GM12878 (cell line): Measurements from ENCODE around the gene CC2D2B.

Source experiments
- BACH1 ChIP-seq: fragments of 450-650 bp; IDR thresholded peaks from 2 replicates; pipeline ENCODE4 v1.6.1; 2017; ENCODE audit warnings: mild to moderate bottlenecking, borderline replicate concordance
- CREB1 ChIP-seq: IDR thresholded peaks from 2 replicates; pipeline ENCODE4 v1.6.1; 2012; ENCODE audit warnings: low read depth, mild to moderate bottlenecking, inconsistent platforms
- E2F4 ChIP-seq: IDR thresholded peaks from 2 replicates; pipeline ENCODE4 v1.6.1; 2012; ENCODE audit warnings: low read depth, low read length, improper control_type of control experiment
- EZH2 ChIP-seq: IDR thresholded peaks from 2 replicates; pipeline ENCODE4 v1.6.1; 2012; ENCODE audit warnings: low read depth, mild to moderate bottlenecking, control low read depth, inconsistent platforms, low read length, borderline replicate concordance; ENCODE audit not compliant: control insufficient read depth
- GATAD2B ChIP-seq: fragments of 450-650 bp; conservative IDR thresholded peaks from 2 replicates; pipeline ENCODE4 v1.6.1; 2017; ENCODE audit warnings: low read depth, mild to moderate bottlenecking, moderate library complexity
- HCFC1 ChIP-seq: fragments of 150-350 bp; IDR thresholded peaks from 2 replicates; pipeline ENCODE4 v1.6.1; 2014; ENCODE audit warnings: low read length
- MXI1 ChIP-seq: fragments of 150-350 bp; IDR thresholded peaks from 2 replicates; pipeline ENCODE4 v1.6.1; 2011; ENCODE audit warnings: low read depth, mild to moderate bottlenecking, inconsistent platforms, low read length, improper control_type of control experiment
- NFYA ChIP-seq: IDR thresholded peaks from 2 replicates; pipeline ENCODE4 v1.6.1; 2011; ENCODE audit warnings: low read depth, mild to moderate bottlenecking, low read length, improper control_type of control experiment, borderline replicate concordance
- POLR2A ChIP-seq: IDR thresholded peaks from 2 replicates; pipeline ENCODE4 v1.6.1; 2011; ENCODE audit warnings: low read depth, mild to moderate bottlenecking, low read length
- POLR2AphosphoS5 ChIP-seq: IDR thresholded peaks from 2 replicates; pipeline ENCODE4 v1.6.1; 2011; ENCODE audit warnings: mild to moderate bottlenecking, low read length, inconsistent platforms
- TF ChIP-seq, protein P1 (sequence below), 3 experiments: IDR thresholded peaks in 2 of 3; conservative IDR thresholded peaks in 1 of 3; 2 replicates each; pipeline ENCODE4 v1.5.1; 2011; ENCODE audit warnings: low read depth in 3 of 3, low read length in 3 of 3, mild to moderate bottlenecking in 3 of 3, control low read depth in 2 of 3, moderate library complexity in 2 of 3, inconsistent platforms in 1 of 3, mixed read lengths in 1 of 3; ENCODE audit not compliant: control insufficient read depth in 2 of 3, insufficient read depth in 1 of 3; ENCODE audit errors: extremely low read depth in 1 of 3

- TF ChIP-seq, protein P1, sequence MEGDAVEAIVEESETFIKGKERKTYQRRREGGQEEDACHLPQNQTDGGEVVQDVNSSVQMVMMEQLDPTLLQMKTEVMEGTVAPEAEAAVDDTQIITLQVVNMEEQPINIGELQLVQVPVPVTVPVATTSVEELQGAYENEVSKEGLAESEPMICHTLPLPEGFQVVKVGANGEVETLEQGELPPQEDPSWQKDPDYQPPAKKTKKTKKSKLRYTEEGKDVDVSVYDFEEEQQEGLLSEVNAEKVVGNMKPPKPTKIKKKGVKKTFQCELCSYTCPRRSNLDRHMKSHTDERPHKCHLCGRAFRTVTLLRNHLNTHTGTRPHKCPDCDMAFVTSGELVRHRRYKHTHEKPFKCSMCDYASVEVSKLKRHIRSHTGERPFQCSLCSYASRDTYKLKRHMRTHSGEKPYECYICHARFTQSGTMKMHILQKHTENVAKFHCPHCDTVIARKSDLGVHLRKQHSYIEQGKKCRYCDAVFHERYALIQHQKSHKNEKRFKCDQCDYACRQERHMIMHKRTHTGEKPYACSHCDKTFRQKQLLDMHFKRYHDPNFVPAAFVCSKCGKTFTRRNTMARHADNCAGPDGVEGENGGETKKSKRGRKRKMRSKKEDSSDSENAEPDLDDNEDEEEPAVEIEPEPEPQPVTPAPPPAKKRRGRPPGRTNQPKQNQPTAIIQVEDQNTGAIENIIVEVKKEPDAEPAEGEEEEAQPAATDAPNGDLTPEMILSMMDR (IDR thresholded peaks at IDR 0.05 in 2 of 3, conservative IDR thresholded peaks at IDR 0.05 in 1 of 3; ENCODE audit: control insufficient read depth in 2 of 3, extremely low read depth in 1 of 3, insufficient read depth in 1 of 3, low read depth in 3 of 3, low read length in 3 of 3): peak; percentile 5 to 19 (median 9); a peak in 1 of 6 replicates
- TF ChIP-seq MXI1 (peak; percentile 40; the same call in 1 of the 2 replicates), GATAD2B (peak; percentile 82), POLR2AphosphoS5 (no peak), NFYA (no peak), CREB1 (no peak; the same call in 1 of the 2 replicates), HCFC1 (peak; percentile 84), E2F4 (no peak), BACH1 (no peak), EZH2 (no peak), POLR2A (peak; percentile 64)
Observed at GRCh38 chr10:95907456-95908253, at the start of gene CC2D2B.
